H1 (cell line): Measurements from ENCODE around the gene KCTD17. TPM values are rescaled to one million over a fixed set of nuclear protein-coding genes. Genes with fewer than 3 reads are reported as not detected.

Experiments used
- CTCF ChIA-PET: fragments of 300-600 bp; sonication (Branson Sonifier 250); formaldehyde crosslinking; loops from one replicate; lab custom pipeline; 2021; ENCODE audit not compliant: partially characterized antibody; lab: Charles Lee
- POLR2A ChIA-PET: fragments of 300-600 bp; sonication (Branson Sonifier 250); formaldehyde crosslinking; loops from one replicate; lab custom pipeline; 2021; ENCODE audit warnings: inconsistent platforms; ENCODE audit not compliant: partially characterized antibody; lab: Charles Lee
- DNase-seq, 2 experiments: peaks; one replicate each; pipeline versions ENCODE4 v3.0.0 to v3.0.0-alpha.2; 2010 to 2022; ENCODE audit warnings: low spot score in 2 of 2, low read depth in 1 of 2, mixed read lengths in 1 of 2
- FAIRE-seq: peaks from 2 replicates; lab custom pipeline; 2011; peaks lifted over from hg19 to GRCh38; lab: Jason Lieb, UNC
- H2AFZ ChIP-seq: 2 replicates; pipeline ENCODE4 v1.8.1; 2012; ENCODE audit warnings: low read length, inconsistent platforms
- H2AK5ac ChIP-seq: 2 replicates; pipeline ENCODE4 v1.6.1; 2013; ENCODE audit warnings: low read depth, low read length
- H2BK120ac ChIP-seq: replicated peaks from 2 replicates; pipeline ENCODE3; 2013; ENCODE audit warnings: low read depth, low read length, inconsistent platforms
- H2BK12ac ChIP-seq: 2 replicates; pipeline ENCODE4 v1.6.1; 2013; ENCODE audit warnings: low read depth, low read length
- H2BK15ac ChIP-seq: 2 replicates; pipeline ENCODE4 v1.6.1; 2013; ENCODE audit warnings: low read length
- H2BK20ac ChIP-seq: 2 replicates; pipeline ENCODE4 v1.6.1; 2013; ENCODE audit warnings: low read length
- H2BK5ac ChIP-seq: 2 replicates; pipeline ENCODE4 v1.6.1; 2013; ENCODE audit warnings: low read depth, low read length
- H3K14ac ChIP-seq: 2 replicates; pipeline ENCODE4 v1.6.1; 2013; ENCODE audit warnings: inconsistent platforms; ENCODE audit not compliant: insufficient read length
- H3K18ac ChIP-seq: 2 replicates; pipeline ENCODE4 v1.6.1; 2013; ENCODE audit warnings: low read length; ENCODE audit errors: extremely low read depth
- H3K23ac ChIP-seq: 2 replicates; pipeline ENCODE4 v1.6.1; 2013; ENCODE audit warnings: inconsistent platforms; ENCODE audit not compliant: insufficient read length
- H3K23me2 ChIP-seq: 2 replicates; pipeline ENCODE4 v1.6.1; 2013; ENCODE audit warnings: low read depth, low read length
- H3K27ac ChIP-seq: 2 replicates; pipeline ENCODE4 v1.6.1; 2011; ENCODE audit warnings: low read depth, low read length, inconsistent platforms
- H3K27me3 ChIP-seq, 4 experiments: replicated peaks in 1 of 4; 1 replicate in 1 of 4; 2 replicates in 3 of 4; pipeline versions ENCODE4 v1.6.1 to v1.8.1; 2011 to 2013; ENCODE audit warnings: low read length in 3 of 4, mild to moderate bottlenecking in 3 of 4, inconsistent platforms in 2 of 4, mixed read lengths in 2 of 4, moderate library complexity in 1 of 4; ENCODE audit not compliant: control insufficient read depth in 3 of 4, insufficient read depth in 3 of 4; ENCODE audit errors: extremely low read depth in 1 of 4
- H3K36me3 ChIP-seq, 4 experiments: 2 replicates each; pipeline versions ENCODE4 v1.6.1 to v1.8.1; 2011 to 2013; ENCODE audit warnings: mild to moderate bottlenecking in 4 of 4, low read length in 3 of 4, moderate library complexity in 2 of 4, control low read depth in 1 of 4, inconsistent platforms in 1 of 4; ENCODE audit not compliant: insufficient read depth in 4 of 4, control insufficient read depth in 2 of 4
- H3K4ac ChIP-seq: replicated peaks from 2 replicates; pipeline ENCODE3; 2013; ENCODE audit warnings: low read length, low read depth, mixed read lengths, inconsistent platforms; ENCODE audit not compliant: insufficient read length
- H3K4me1 ChIP-seq, 4 experiments: replicated peaks in 1 of 4; 1 replicate in 1 of 4; 2 replicates in 3 of 4; pipeline versions ENCODE4 v1.6.1 to v1.8.1; 2011 to 2013; ENCODE audit warnings: low read length in 3 of 4, inconsistent platforms in 2 of 4, mixed read lengths in 1 of 4; ENCODE audit not compliant: insufficient read depth in 4 of 4, control insufficient read depth in 3 of 4
- H3K4me2 ChIP-seq, 2 experiments: 2 replicates each; pipeline versions ENCODE4 v1.6.1 to v1.8.1; 2011 to 2013; ENCODE audit warnings: low read depth in 2 of 2, low read length in 2 of 2, control low read depth in 1 of 2, inconsistent platforms in 1 of 2, mild to moderate bottlenecking in 1 of 2; ENCODE audit not compliant: insufficient read depth in 1 of 2
- H3K4me3 ChIP-seq, 4 experiments: fragments of 200-600, 300-600 bp in 1 of 4; sonication (generic), shearing (Covaris generic), sonication (Bioruptor Twin) in 1 of 4; 2 replicates each; pipeline versions ENCODE4 v1.5.1 to v1.8.1; 2011 to 2016; ENCODE audit warnings: low read length in 4 of 4, low read depth in 3 of 4, control low read depth in 2 of 4, inconsistent platforms in 2 of 4, mild to moderate bottlenecking in 2 of 4, mixed read lengths in 1 of 4, moderate library complexity in 1 of 4; ENCODE audit not compliant: insufficient read depth in 2 of 4; ENCODE audit errors: extremely low read depth in 1 of 4
- H3K56ac ChIP-seq: replicated peaks from 2 replicates; pipeline ENCODE3; 2013; ENCODE audit warnings: low read depth, mild to moderate bottlenecking, mixed read lengths, low read length, inconsistent platforms; ENCODE audit not compliant: insufficient read length
- H3K79me1 ChIP-seq: 2 replicates; pipeline ENCODE4 v1.6.1; 2013; ENCODE audit warnings: low read depth, low read length, control low read depth
- H3K79me2 ChIP-seq, 2 experiments: 2 replicates each; pipeline versions ENCODE4 v1.6.1 to v1.8.1; 2012 to 2013; ENCODE audit warnings: low read length in 2 of 2, mild to moderate bottlenecking in 2 of 2, inconsistent platforms in 1 of 2; ENCODE audit not compliant: insufficient read depth in 2 of 2, control insufficient read depth in 1 of 2
- H3K9ac ChIP-seq, 4 experiments: replicated peaks in 1 of 4; 1 replicate in 1 of 4; 2 replicates in 3 of 4; pipeline versions ENCODE4 v1.6.1 to v1.8.1; 2011 to 2013; ENCODE audit warnings: low read depth in 3 of 4, low read length in 3 of 4, control low read depth in 2 of 4, mild to moderate bottlenecking in 2 of 4, moderate library complexity in 2 of 4, inconsistent platforms in 1 of 4; ENCODE audit errors: extremely low read depth in 1 of 4
- H3K9me3 ChIP-seq, 2 experiments: 2 replicates each; pipeline versions ENCODE4 v1.6.1 to v1.8.1; 2012 to 2013; ENCODE audit warnings: mild to moderate bottlenecking in 2 of 2, moderate library complexity in 2 of 2, control low read depth in 1 of 2, inconsistent platforms in 1 of 2, low read depth in 1 of 2, low read length in 1 of 2, mixed read lengths in 1 of 2; ENCODE audit not compliant: insufficient read depth in 2 of 2
- H4K20me1 ChIP-seq, 2 experiments: replicated peaks in 1 of 2; 2 replicates each; pipeline versions ENCODE3 to v1.8.1; 2011 to 2013; ENCODE audit warnings: inconsistent platforms in 2 of 2, low read length in 2 of 2, mild to moderate bottlenecking in 1 of 2; ENCODE audit not compliant: insufficient read depth in 2 of 2, control insufficient read depth in 1 of 2
- H4K5ac ChIP-seq: 2 replicates; pipeline ENCODE4 v1.6.1; 2013; ENCODE audit warnings: low read length, low read depth, mixed read lengths, inconsistent platforms; ENCODE audit not compliant: insufficient read length
- H4K8ac ChIP-seq: 2 replicates; pipeline ENCODE4 v1.8.0; 2013; ENCODE audit warnings: mild to moderate bottlenecking, moderate library complexity, low read length, inconsistent platforms; ENCODE audit not compliant: insufficient read depth; ENCODE audit errors: extremely low read depth
- H4K91ac ChIP-seq: replicated peaks from 2 replicates; pipeline ENCODE3; 2013; ENCODE audit warnings: low read length, mixed read lengths, inconsistent platforms; ENCODE audit not compliant: insufficient read length
- ASH2L ChIP-seq: fragments of 200-600, 300-600 bp; sonication (generic); IDR thresholded peaks from one replicate; pipeline ENCODE4 v1.7.1; 2017; ENCODE audit warnings: low read length
- CHD2 ChIP-seq: IDR thresholded peaks from 2 replicates; pipeline ENCODE4 v1.6.1; 2012; ENCODE audit warnings: low read length, improper control_type of control experiment
- EP300 ChIP-seq, 2 experiments: IDR thresholded peaks; 1 replicate in 1 of 2; 2 replicates in 1 of 2; pipeline ENCODE4 v1.6.1; 2011 to 2012; ENCODE audit warnings: low read depth in 2 of 2, low read length in 2 of 2, mild to moderate bottlenecking in 2 of 2, borderline replicate concordance in 1 of 2, inconsistent platforms in 1 of 2, moderate library complexity in 1 of 2
- EZH2 ChIP-seq: fragments of 200-600 bp; sonication (generic); IDR thresholded peaks from 2 replicates; pipeline ENCODE4 v1.7.1; 2012; ENCODE audit warnings: low read depth, mild to moderate bottlenecking, moderate library complexity, low read length, inconsistent platforms; ENCODE audit not compliant: severe bottlenecking
- GTF2F1 ChIP-seq: IDR thresholded peaks from 2 replicates; pipeline ENCODE4 v1.6.1; 2012; ENCODE audit warnings: low read depth, low read length, improper control_type of control experiment, borderline replicate concordance
- NRF1 ChIP-seq: IDR thresholded peaks from 2 replicates; pipeline ENCODE4 v1.6.1; 2011; ENCODE audit warnings: mild to moderate bottlenecking, low read depth, low read length, improper control_type of control experiment
- POLR2AphosphoS5 ChIP-seq: IDR thresholded peaks from 2 replicates; pipeline ENCODE4 v1.6.1; 2011; ENCODE audit warnings: low read depth, low read length
- RNF2 ChIP-seq: fragments of 200-900, 300-1000 bp; sonication (generic); IDR thresholded peaks from 2 replicates; pipeline ENCODE4 v1.7.1; 2016; ENCODE audit warnings: borderline replicate concordance, low read depth, mild to moderate bottlenecking, antibody characterized with exemption, low read length; ENCODE audit not compliant: poor library complexity, severe bottlenecking; ENCODE audit errors: missing control alignments
- SIN3A ChIP-seq, 2 experiments: IDR thresholded peaks in 1 of 2; conservative IDR thresholded peaks in 1 of 2; 2 replicates each; pipeline ENCODE4 v1.6.1; 2011 to 2012; ENCODE audit warnings: low read length in 2 of 2, improper control_type of control experiment in 1 of 2, low read depth in 1 of 2, mild to moderate bottlenecking in 1 of 2
- SP1 ChIP-seq: IDR thresholded peaks from 2 replicates; pipeline ENCODE4 v1.6.1; 2011; ENCODE audit warnings: low read depth, low read length
- WGBS, 2 experiments: shearing (Covaris generic) in 1 of 2; methylation state at CpG; one replicate each; pipeline versions ENCODE4 v1.1.6 to v1.1.7; 2013 to 2015; ENCODE audit warnings: low lambda C conversion rate in 2 of 2, mixed read lengths in 2 of 2, inconsistent platforms in 1 of 2, low coverage in 1 of 2, missing lambda C conversion rate in 1 of 2; ENCODE audit not compliant: insufficient replicate concordance in 2 of 2, insufficient coverage in 1 of 2, insufficient read length in 1 of 2; ENCODE audit errors: extremely low coverage in 1 of 2, missing lambda C conversion rate in 1 of 2; 5-methylcytosine and 5-hydroxymethylcytosine counted together
- polyA plus RNA-seq, 7 experiments: library from polyadenylated mRNA; depleted of rRNA in 3 of 7; stranded (reverse) in 5 of 7; unstranded in 2 of 7; fragments of >200 nt in 5 of 7; fragments of 200-250 nt in 2 of 7; gene quantifications; 1 replicate in 5 of 7; 2 replicates in 1 of 7; 4 replicates in 1 of 7; pipeline versions ENCODE4 v1.2.1 to v1.2.3, GENCODE V29; 2011 to 2013; ENCODE audit warnings: missing spikeins in 2 of 7, mixed read lengths in 2 of 7
- total RNA-seq: library from RNA; stranded (reverse); fragmentation: NEBNext Ultra II Directional; extraction: Animal tissue kit (Norgen Biotek cat#: 25700); gene quantifications from 2 replicates; pipeline ENCODE4 v1.2.1, GENCODE V29; 2021
- TF ChIP-seq, protein P1 (sequence below): IDR thresholded peaks from 2 replicates; pipeline ENCODE4 v1.6.1; 2012; ENCODE audit warnings: low read length, inconsistent platforms

The KCTD17 gene
- total and polyA plus RNA-seq, 2 of the 8 experiments (the other 6 are each of a cell fraction or from before 2014, with no cell fraction given), result 39.4 to 44.0 TPM

DNA sequence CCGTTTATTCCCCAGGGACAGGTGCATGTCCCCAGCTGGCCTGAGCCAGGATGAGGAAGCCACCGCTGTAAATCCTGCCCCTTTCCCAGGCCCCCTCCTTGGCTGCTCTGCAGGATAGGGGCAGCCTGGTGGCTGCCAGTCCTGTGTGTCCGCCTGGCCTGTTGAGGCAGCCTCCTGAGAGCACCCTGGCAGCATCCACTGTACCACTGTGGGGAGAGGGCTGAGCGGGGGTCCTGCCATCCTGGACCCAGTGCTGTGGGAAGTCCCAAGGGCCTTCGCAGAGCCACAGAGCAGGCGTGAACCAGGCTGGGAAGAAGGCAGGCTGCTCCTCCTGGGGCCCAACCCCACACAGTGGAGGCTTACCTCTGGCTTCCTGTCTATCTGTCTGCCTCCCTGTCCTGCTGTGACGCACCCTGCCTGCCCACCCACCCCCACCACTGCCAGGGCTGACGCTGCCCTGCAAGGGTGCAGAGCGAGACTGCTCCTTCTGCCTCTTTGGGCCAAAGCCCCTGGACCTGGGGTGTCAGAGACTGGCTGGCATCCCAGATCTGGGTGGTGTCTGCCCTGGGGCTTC, 8.4 kb downstream of the KCTD17 start:
- H3K9ac ChIP-seq, result no peak overlapping the region
- no peak overlapping the region for H3K4me2 ChIP-seq
- FAIRE-seq (no peak), DNase-seq (no peak)
- H4K20me1 ChIP-seq, result peaks cover 0 to 8% of the 10 kb centered on the region in 2 experiments
- H4K91ac ChIP-seq, result no peak overlapping the region
- no peak overlapping the region for H3K56ac ChIP-seq
- H3K36me3 ChIP-seq, result peaks cover 0 to 12% (median 2%) of the 10 kb centered on the region in 4 experiments; a peak in 4 of 8 replicates
- ChIA-PET POLR2A (no interaction called here), CTCF (interaction anchor here (0.6 to 1.7 kb wide), 4 partner anchors 13 to 87 kb away, joined by 3 to 9 read pairs (median 4); no protein-coding TSS in a partner anchor)
- H3K4me3 ChIP-seq, result no peak overlapping the region
- H2BK20ac ChIP-seq, result no peak overlapping the region
- H4K5ac ChIP-seq, result no peak overlapping the region
- H3K23me2 ChIP-seq, result no peaks in the 10 kb centered on the region; the same call in 1 of the 2 replicates
- peaks cover 0 to 17% (median 12%) of the 10 kb centered on the region in 4 experiments; a peak in 6 of 7 replicates for H3K4me1 ChIP-seq
- H2AK5ac ChIP-seq, result no peak overlapping the region
- no peak overlapping the region for H3K27ac ChIP-seq
- H4K8ac ChIP-seq, result no peak overlapping the region
- no peak overlapping the region for H2BK15ac ChIP-seq
- H3K9me3 ChIP-seq, result no peaks in the 10 kb centered on the region
- WGBS, 2 experiments, result 96% methylated on average over 8 of the region's 9 CpGs; no CpG with 5 or more reads in 1 of the 2 experiments
- H3K4ac ChIP-seq, result no peak overlapping the region
- no peak overlapping the region for H2BK5ac ChIP-seq
- H3K79me2 ChIP-seq, result no peaks in the 10 kb centered on the region
- H3K27me3 ChIP-seq, result peaks cover 0 to 4% (median 0%) of the 10 kb centered on the region in 4 experiments; a peak in 3 of 7 replicates
- no peaks in the 10 kb centered on the region for H3K79me1 ChIP-seq
- no peak overlapping the region for H3K14ac ChIP-seq
- H3K23ac ChIP-seq, result no peak overlapping the region
- no peak overlapping the region for H2BK12ac ChIP-seq
- H3K18ac ChIP-seq, result no peak overlapping the region
- no peak overlapping the region for H2BK120ac ChIP-seq
- no peak overlapping the region for H2AFZ ChIP-seq
- TF ChIP-seq GTF2F1, result no peak
- TF ChIP-seq ASH2L, result no peak
- TF ChIP-seq, protein P1, sequence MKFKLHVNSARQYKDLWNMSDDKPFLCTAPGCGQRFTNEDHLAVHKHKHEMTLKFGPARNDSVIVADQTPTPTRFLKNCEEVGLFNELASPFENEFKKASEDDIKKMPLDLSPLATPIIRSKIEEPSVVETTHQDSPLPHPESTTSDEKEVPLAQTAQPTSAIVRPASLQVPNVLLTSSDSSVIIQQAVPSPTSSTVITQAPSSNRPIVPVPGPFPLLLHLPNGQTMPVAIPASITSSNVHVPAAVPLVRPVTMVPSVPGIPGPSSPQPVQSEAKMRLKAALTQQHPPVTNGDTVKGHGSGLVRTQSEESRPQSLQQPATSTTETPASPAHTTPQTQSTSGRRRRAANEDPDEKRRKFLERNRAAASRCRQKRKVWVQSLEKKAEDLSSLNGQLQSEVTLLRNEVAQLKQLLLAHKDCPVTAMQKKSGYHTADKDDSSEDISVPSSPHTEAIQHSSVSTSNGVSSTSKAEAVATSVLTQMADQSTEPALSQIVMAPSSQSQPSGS, result no peak
- no peak for TF ChIP-seq NRF1
- no peak for TF ChIP-seq SIN3A (conservative IDR thresholded peaks at IDR 0.05 in 1 of 2, IDR thresholded peaks at IDR 0.05 in 1 of 2; ENCODE audit: low read depth in 1 of 2, low read length in 2 of 2)
- TF ChIP-seq SP1, result no peak
- no peak for TF ChIP-seq RNF2
- no peak for TF ChIP-seq CHD2
- no peak for TF ChIP-seq POLR2AphosphoS5
- no peak for TF ChIP-seq EP300 (IDR thresholded peaks at IDR 0.05; ENCODE audit: borderline replicate concordance in 1 of 2, low read depth in 2 of 2, low read length in 2 of 2)
- no peak for TF ChIP-seq EZH2
